ENCODE measurements around the gene SMPDL3A. TPM values are rescaled to one million over a fixed set of nuclear protein-coding genes. Genes with fewer than 3 reads are reported as not detected.

SMPDL3A gene
- total and polyA plus RNA-seq, 2 of the 13 experiments (the other 11 are each of a cell fraction or from before 2014, with no cell fraction given) = 7.8 to 17.3 TPM

DNA sequence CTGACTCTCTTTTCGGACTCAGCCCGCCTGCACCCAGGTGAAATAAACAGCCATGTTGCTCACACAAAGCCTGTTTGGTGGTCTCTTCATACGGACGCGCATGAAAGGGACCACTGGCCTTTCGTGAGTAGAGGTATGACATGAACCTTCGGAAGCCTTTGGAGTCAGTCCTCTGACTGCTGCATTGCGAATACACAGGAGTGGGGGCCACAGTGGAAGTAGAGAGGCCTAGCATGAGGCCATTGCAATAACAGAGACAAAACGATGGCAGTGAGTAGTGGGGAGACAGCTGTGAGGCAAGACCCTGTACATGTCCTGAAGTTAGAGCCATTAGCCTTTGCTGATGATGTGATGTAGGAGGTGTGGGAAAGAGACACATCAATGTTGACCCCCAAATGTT, 56.4 kb downstream of the SMPDL3A start (continued):
- TF ChIP-seq, protein P1, sequence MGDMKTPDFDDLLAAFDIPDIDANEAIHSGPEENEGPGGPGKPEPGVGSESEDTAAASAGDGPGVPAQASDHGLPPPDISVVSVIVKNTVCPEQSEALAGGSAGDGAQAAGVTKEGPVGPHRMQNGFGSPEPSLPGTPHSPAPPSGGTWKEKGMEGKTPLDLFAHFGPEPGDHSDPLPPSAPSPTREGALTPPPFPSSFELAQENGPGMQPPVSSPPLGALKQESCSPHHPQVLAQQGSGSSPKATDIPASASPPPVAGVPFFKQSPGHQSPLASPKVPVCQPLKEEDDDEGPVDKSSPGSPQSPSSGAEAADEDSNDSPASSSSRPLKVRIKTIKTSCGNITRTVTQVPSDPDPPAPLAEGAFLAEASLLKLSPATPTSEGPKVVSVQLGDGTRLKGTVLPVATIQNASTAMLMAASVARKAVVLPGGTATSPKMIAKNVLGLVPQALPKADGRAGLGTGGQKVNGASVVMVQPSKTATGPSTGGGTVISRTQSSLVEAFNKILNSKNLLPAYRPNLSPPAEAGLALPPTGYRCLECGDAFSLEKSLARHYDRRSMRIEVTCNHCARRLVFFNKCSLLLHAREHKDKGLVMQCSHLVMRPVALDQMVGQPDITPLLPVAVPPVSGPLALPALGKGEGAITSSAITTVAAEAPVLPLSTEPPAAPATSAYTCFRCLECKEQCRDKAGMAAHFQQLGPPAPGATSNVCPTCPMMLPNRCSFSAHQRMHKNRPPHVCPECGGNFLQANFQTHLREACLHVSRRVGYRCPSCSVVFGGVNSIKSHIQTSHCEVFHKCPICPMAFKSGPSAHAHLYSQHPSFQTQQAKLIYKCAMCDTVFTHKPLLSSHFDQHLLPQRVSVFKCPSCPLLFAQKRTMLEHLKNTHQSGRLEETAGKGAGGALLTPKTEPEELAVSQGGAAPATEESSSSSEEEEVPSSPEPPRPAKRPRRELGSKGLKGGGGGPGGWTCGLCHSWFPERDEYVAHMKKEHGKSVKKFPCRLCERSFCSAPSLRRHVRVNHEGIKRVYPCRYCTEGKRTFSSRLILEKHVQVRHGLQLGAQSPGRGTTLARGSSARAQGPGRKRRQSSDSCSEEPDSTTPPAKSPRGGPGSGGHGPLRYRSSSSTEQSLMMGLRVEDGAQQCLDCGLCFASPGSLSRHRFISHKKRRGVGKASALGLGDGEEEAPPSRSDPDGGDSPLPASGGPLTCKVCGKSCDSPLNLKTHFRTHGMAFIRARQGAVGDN (CRISPR knock-in tag; IDR thresholded peaks at IDR 0.05) = no peak
- no peak for TF ChIP-seq ZMYM3 (CRISPR knock-in tag; IDR thresholded peaks at IDR 0.05)
- TF ChIP-seq ZBTB7B (CRISPR knock-in tag; IDR thresholded peaks at IDR 0.05) = no peak
- TF ChIP-seq ZFP36 (IDR thresholded peaks at IDR 0.05; ENCODE audit: borderline replicate concordance, low read depth, low read length, partially characterized antibody) = no peak

DNA sequence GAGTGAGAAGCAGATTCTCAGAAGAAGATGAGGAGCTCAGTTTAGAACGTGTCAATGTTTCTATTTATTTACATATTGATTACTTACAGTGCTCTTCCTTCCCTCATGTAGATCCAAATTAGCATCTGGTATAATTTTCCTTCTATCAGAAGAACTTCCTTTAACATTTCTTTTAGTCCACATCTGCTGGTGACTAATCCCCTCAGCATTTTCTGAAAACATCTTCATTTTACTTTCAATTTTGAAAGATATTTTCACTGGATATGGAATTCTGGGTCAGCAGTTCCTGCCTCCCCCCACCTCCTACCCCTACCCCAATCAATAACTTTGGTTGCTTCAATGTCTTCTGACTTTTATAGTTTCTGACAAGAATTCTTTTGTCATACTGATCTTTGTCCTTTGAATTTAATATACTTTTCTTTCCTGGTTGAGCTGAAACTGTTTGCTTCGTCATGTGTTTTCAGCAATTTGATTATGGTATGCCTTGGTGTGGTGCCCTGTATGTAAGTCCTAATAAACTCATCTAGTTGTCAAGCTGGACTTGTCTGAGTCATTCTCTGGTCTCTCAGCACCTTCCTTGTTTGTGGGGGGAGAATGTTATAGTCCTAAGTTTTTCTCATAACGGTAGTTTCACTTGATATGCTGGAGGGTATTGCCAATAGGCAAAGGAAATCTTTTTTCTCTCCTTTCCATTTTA, 57.0 kb downstream of the SMPDL3A start:
- CTCF ChIA-PET (ENCODE audit: low intra/inter-chr PET ratio, low total read pairs) = no interaction called here
- Histone ChIP-seq H3K9ac (ENCODE audit: insufficient read depth, low read depth, low read length) (no peak overlapping the region), H3K9me3 (ENCODE audit: low read length) (no peaks in the 10 kb centered on the region), H2AFZ (ENCODE audit: low read length) (no peak overlapping the region), H3K27ac (ENCODE audit: extremely low read length, insufficient read depth, low read length) (no peak overlapping the region), H3K79me2 (ENCODE audit: insufficient read depth, low read length) (no peaks in the 10 kb centered on the region), H3K4me3 (replicated peaks in 1 of 3; ENCODE audit: insufficient read depth in 1 of 3, low read depth in 2 of 3, low read length in 3 of 3) (no peak overlapping the region), H4K20me1 (ENCODE audit: insufficient read depth, low read length) (no peaks in the 10 kb centered on the region), H3K27me3 (ENCODE audit: control insufficient read depth in 1 of 2, insufficient read depth in 2 of 2, low read length in 2 of 2) (no peaks in the 10 kb centered on the region), H3K4me1 (ENCODE audit: insufficient read depth, low read length) (no peaks in the 10 kb centered on the region), H3K36me3 (replicated peaks in 1 of 2; ENCODE audit: control insufficient read depth in 1 of 2, insufficient read depth in 2 of 2, low read length in 2 of 2) (no peaks in the 10 kb centered on the region), H3K4me2 (ENCODE audit: low read depth, low read length) (no peak overlapping the region)
- DNase-seq (ENCODE audit: low spot score) (no peak), ATAC-seq (no peak), FAIRE-seq (no peak)
- in situ Hi-C loops (cut with HindIII; ENCODE audit: extremely low pct_ligation_motif_present, low pct_unique_long_range_greater_than_20kb) = loop anchor here (25.0 kb wide), 1 partner anchor 359 kb away; no protein-coding TSS in a partner anchor
- BruUV-seq (replicated peaks) = no TSS peak
- intact Hi-C loops (cut with micrococcal nuclease; ENCODE audit: unreplicated experiment) = no loop called here
- POLR2A ChIA-PET = no interaction called here
- 27% methylated on average over 3 of the region's 3 CpGs for WGBS (ENCODE audit: low lambda C conversion rate)
- no peak for TF ChIP-seq ZNF143 (CRISPR knock-in tag; IDR thresholded peaks at IDR 0.05)
- no peak for TF ChIP-seq ZNF678 (CRISPR knock-in tag; IDR thresholded peaks at IDR 0.05)
- no peak for TF ChIP-seq ZNF343 (CRISPR knock-in tag; IDR thresholded peaks at IDR 0.05)
- TF ChIP-seq ZNF558 (CRISPR knock-in tag; IDR thresholded peaks at IDR 0.05; ENCODE audit: borderline replicate concordance) = no peak
- TF ChIP-seq, protein P2, sequence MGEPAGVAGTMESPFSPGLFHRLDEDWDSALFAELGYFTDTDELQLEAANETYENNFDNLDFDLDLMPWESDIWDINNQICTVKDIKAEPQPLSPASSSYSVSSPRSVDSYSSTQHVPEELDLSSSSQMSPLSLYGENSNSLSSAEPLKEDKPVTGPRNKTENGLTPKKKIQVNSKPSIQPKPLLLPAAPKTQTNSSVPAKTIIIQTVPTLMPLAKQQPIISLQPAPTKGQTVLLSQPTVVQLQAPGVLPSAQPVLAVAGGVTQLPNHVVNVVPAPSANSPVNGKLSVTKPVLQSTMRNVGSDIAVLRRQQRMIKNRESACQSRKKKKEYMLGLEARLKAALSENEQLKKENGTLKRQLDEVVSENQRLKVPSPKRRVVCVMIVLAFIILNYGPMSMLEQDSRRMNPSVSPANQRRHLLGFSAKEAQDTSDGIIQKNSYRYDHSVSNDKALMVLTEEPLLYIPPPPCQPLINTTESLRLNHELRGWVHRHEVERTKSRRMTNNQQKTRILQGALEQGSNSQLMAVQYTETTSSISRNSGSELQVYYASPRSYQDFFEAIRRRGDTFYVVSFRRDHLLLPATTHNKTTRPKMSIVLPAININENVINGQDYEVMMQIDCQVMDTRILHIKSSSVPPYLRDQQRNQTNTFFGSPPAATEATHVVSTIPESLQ (CRISPR knock-in tag; conservative IDR thresholded peaks at IDR 0.05) = no peak
- no peak for TF ChIP-seq RARA (CRISPR knock-in tag; IDR thresholded peaks at IDR 0.05)
- TF ChIP-seq, protein P3, sequence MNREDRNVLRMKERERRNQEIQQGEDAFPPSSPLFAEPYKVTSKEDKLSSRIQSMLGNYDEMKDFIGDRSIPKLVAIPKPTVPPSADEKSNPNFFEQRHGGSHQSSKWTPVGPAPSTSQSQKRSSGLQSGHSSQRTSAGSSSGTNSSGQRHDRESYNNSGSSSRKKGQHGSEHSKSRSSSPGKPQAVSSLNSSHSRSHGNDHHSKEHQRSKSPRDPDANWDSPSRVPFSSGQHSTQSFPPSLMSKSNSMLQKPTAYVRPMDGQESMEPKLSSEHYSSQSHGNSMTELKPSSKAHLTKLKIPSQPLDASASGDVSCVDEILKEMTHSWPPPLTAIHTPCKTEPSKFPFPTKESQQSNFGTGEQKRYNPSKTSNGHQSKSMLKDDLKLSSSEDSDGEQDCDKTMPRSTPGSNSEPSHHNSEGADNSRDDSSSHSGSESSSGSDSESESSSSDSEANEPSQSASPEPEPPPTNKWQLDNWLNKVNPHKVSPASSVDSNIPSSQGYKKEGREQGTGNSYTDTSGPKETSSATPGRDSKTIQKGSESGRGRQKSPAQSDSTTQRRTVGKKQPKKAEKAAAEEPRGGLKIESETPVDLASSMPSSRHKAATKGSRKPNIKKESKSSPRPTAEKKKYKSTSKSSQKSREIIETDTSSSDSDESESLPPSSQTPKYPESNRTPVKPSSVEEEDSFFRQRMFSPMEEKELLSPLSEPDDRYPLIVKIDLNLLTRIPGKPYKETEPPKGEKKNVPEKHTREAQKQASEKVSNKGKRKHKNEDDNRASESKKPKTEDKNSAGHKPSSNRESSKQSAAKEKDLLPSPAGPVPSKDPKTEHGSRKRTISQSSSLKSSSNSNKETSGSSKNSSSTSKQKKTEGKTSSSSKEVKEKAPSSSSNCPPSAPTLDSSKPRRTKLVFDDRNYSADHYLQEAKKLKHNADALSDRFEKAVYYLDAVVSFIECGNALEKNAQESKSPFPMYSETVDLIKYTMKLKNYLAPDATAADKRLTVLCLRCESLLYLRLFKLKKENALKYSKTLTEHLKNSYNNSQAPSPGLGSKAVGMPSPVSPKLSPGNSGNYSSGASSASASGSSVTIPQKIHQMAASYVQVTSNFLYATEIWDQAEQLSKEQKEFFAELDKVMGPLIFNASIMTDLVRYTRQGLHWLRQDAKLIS (CRISPR knock-in tag; IDR thresholded peaks at IDR 0.05) = no peak
- no peak for TF ChIP-seq MTF2 (CRISPR knock-in tag; IDR thresholded peaks at IDR 0.05; ENCODE audit: borderline replicate concordance)
- TF ChIP-seq NCOR1 (IDR thresholded peaks at IDR 0.05; ENCODE audit: borderline replicate concordance, low read length) = no peak
